Measurements from ENCODE around the gene RBM20. TPM values are rescaled to one million over a fixed set of nuclear protein-coding genes. Genes with fewer than 3 reads are reported as not detected.

Gene RBM20
- total and polyA plus RNA-seq, 10 of the 15 experiments (the other 5 are each of a cell fraction or from before 2014, with no cell fraction given), result 0.04 to 0.26 (median 0.15) TPM

- ChIA-PET RAD21 (ENCODE audit: unreplicated experiment) (interaction anchor here (1.0 to 5.0 kb wide), 10 partner anchors 10 to 116 kb away, joined by 3 to 153 read pairs (median 44); no protein-coding TSS in a partner anchor), POLR2A (interaction anchor here (0.6 to 1.0 kb wide), 2 partner anchors 9 to 11 kb away, joined by 3 read pairs; no protein-coding TSS in a partner anchor), CTCF (interaction anchor here (0.7 to 5.0 kb wide), 14 partner anchors 13 to 1508 kb away, joined by 3 to 196 read pairs (median 29); no protein-coding TSS in a partner anchor), SMC1A (ENCODE audit: uncharacterized antibody, unreplicated experiment) (interaction anchor here (1.1 to 20.6 kb wide), 16 partner anchors 12 to 199 kb away, joined by 4 to 327 read pairs (median 30); no protein-coding TSS in a partner anchor)
- DNase-seq (ENCODE audit: low read depth, low spot score), result no peak
- H2AFZ ChIP-seq (ENCODE audit: control insufficient read depth, low read depth, low read length), result no peak overlapping the region
- H3K9me3 ChIP-seq (replicated peaks; ENCODE audit: control insufficient read depth, insufficient read depth, low read length), result no peaks in the 10 kb centered on the region; the same call in 2 of the 3 replicates
- no peaks in the 10 kb centered on the region for H4K20me1 ChIP-seq (ENCODE audit: control insufficient read depth, insufficient read depth)
- no peaks in the 10 kb centered on the region for H3K27me3 ChIP-seq (replicated peaks in 1 of 2; ENCODE audit: control insufficient read depth in 2 of 2, insufficient read depth in 2 of 2, low read length in 1 of 2)
- H3K4me3 ChIP-seq, result no peak overlapping the region
- intact Hi-C loops (cut with micrococcal nuclease; ENCODE audit: unreplicated experiment), result no loop called here
- peaks cover 33% of the 10 kb centered on the region for H3K4me1 ChIP-seq (ENCODE audit: control insufficient read depth, insufficient read depth, low read length)
- WGBS (ENCODE audit: insufficient coverage, insufficient replicate concordance, low lambda C conversion rate, missing lambda C conversion rate), result 95% methylated on average over 5 of the region's 5 CpGs
- ATAC-seq, result no peak
- H3K9ac ChIP-seq (ENCODE audit: control insufficient read depth, insufficient read depth, low read length), result no peak overlapping the region
- H3K4me2 ChIP-seq (ENCODE audit: control insufficient read depth, insufficient read depth), result no peak overlapping the region
- FAIRE-seq, result no peak
- H3K27ac ChIP-seq (ENCODE audit: control insufficient read depth, insufficient read depth), result no peak overlapping the region; the same call in 1 of the 2 replicates
- TF ChIP-seq HSF1 (IDR thresholded peaks at IDR 0.05; ENCODE audit: low read depth, low read length) (no peak), ATF7 (IDR thresholded peaks at IDR 0.05; ENCODE audit: low read depth) (no peak), ZBED1 (IDR thresholded peaks at IDR 0.05; ENCODE audit: borderline replicate concordance) (no peak), ELK1 (IDR thresholded peaks at IDR 0.05; ENCODE audit: low read depth, low read length) (no peak), BHLHE40 (IDR thresholded peaks at IDR 0.05; ENCODE audit: borderline replicate concordance in 1 of 2, low read depth in 2 of 2, low read length in 1 of 2) (no peak), TBL1XR1 (IDR thresholded peaks at IDR 0.05; ENCODE audit: low read depth, low read length) (no peak), DPF2 (IDR thresholded peaks at IDR 0.05) (no peak), CBX5 (IDR thresholded peaks at IDR 0.05; ENCODE audit: low read depth) (no peak), ZSCAN29 (IDR thresholded peaks at IDR 0.05) (no peak), MTA2 (IDR thresholded peaks at IDR 0.05; ENCODE audit: low read depth) (no peak), ZNF274 (IDR thresholded peaks at IDR 0.05; ENCODE audit: insufficient read depth, insufficient read length) (no peak), RUNX3 (IDR thresholded peaks at IDR 0.05; ENCODE audit: low read length) (no peak), HDGF (IDR thresholded peaks at IDR 0.05) (no peak), ASH2L (IDR thresholded peaks at IDR 0.05; ENCODE audit: borderline replicate concordance, low read depth) (no peak), SIX5 (IDR thresholded peaks at IDR 0.05; ENCODE audit: low read depth, low read length, severe bottlenecking) (no peak), MAX (IDR thresholded peaks at IDR 0.05; ENCODE audit: low read depth, low read length) (no peak), CEBPB (IDR thresholded peaks at IDR 0.05; ENCODE audit: borderline replicate concordance in 1 of 2, low read depth in 2 of 2, low read length in 2 of 2) (no peak)
- no TSS peak for BruUV-seq (replicated peaks)
- no peaks in the 10 kb centered on the region for H3K36me3 ChIP-seq (ENCODE audit: control insufficient read depth in 2 of 2, insufficient read depth in 2 of 2, low read length in 1 of 2)
- no peaks in the 10 kb centered on the region; the same call in 1 of the 2 replicates for H3K79me2 ChIP-seq (ENCODE audit: control insufficient read depth, insufficient read depth, low read length)
- in situ Hi-C loops (cut with MboI), result no loop called here
Measured at GRCh38 chr10:110805292-110805691, 161.2 kb downstream of the RBM20 start.

Data from GM12878 (cell line).